Omental fat pad (tissue), 4 donors: Measurements from ENCODE around the gene SPIRE1. TPM values are rescaled to one million over a fixed set of nuclear protein-coding genes. Genes with fewer than 3 reads are reported as not detected.

Source experiments
- ATAC-seq: fragments of 150-250 bp; one replicate; pipeline ENCODE4 v1.9.1; 2016; ENCODE audit warnings: mild to moderate bottlenecking, moderate library complexity; ENCODE audit not compliant: low FRiP score
- DNase-seq: peaks from one replicate; pipeline ENCODE4 v3.0.0-alpha.2; 2019; ENCODE audit warnings: low spot score
- total RNA-seq, 4 donors: library from RNA; depleted of rRNA; stranded (reverse); fragments of >200 nt; gene quantifications; one replicate each; pipeline ENCODE4 v1.1.0, GENCODE V29; 2016
- TF ChIP-seq, protein P1 (sequence below), 3 donors: fragments of 450-650 bp; IDR thresholded peaks; one replicate each; pipeline ENCODE4 v1.5.1; 2016 to 2017; ENCODE audit warnings: antibody characterized with exemption in 3 of 3, mild to moderate bottlenecking in 3 of 3, moderate library complexity in 2 of 3

Gene SPIRE1
- total RNA-seq, 4 donors from 2014 or later = 16.8 to 29.2 (median 24.8) TPM

- no peak for DNase-seq
- no peak for ATAC-seq
- TF ChIP-seq, protein P1, sequence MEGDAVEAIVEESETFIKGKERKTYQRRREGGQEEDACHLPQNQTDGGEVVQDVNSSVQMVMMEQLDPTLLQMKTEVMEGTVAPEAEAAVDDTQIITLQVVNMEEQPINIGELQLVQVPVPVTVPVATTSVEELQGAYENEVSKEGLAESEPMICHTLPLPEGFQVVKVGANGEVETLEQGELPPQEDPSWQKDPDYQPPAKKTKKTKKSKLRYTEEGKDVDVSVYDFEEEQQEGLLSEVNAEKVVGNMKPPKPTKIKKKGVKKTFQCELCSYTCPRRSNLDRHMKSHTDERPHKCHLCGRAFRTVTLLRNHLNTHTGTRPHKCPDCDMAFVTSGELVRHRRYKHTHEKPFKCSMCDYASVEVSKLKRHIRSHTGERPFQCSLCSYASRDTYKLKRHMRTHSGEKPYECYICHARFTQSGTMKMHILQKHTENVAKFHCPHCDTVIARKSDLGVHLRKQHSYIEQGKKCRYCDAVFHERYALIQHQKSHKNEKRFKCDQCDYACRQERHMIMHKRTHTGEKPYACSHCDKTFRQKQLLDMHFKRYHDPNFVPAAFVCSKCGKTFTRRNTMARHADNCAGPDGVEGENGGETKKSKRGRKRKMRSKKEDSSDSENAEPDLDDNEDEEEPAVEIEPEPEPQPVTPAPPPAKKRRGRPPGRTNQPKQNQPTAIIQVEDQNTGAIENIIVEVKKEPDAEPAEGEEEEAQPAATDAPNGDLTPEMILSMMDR (IDR thresholded peaks at IDR 0.05) = no peak
Observed at GRCh38 chr18:12430137-12430990, 227.5 kb downstream of the SPIRE1 start.

GRCh38 chr18:12429556-12429955 is 228.4 kb downstream of the SPIRE1 start:
- DNase-seq (no peak), ATAC-seq (no peak)
- TF ChIP-seq, protein P1 (IDR thresholded peaks at IDR 0.05) = no peak

GRCh38 chr18:12428923-12429322 is 229.0 kb downstream of the SPIRE1 start:
- TF ChIP-seq, protein P1 (IDR thresholded peaks at IDR 0.05) = no peak
- no peak for DNase-seq
- no peak for ATAC-seq

DNA sequence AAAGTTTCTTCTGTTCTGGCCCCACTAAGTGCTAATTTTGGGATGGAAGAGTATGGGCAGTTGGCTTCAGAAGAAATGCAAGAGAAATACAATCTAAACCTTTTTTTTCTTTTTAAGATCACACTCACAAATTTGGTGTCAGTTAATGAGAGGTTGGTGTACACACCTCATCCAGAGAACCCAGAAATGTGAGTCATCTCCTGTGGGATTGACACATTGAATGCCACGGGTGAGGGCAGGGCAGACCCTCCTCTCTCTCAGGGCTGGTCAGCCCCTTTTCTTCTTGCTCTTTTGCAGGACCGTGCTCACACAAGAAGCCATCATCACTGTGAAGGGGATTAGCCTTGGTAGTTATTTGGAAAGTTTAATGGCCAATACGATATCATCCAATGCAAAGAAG is 231.0 kb downstream of the SPIRE1 start:
- TF ChIP-seq, protein P1 (IDR thresholded peaks at IDR 0.05) = no peak
- no peak for ATAC-seq
- no peak for DNase-seq

DNA sequence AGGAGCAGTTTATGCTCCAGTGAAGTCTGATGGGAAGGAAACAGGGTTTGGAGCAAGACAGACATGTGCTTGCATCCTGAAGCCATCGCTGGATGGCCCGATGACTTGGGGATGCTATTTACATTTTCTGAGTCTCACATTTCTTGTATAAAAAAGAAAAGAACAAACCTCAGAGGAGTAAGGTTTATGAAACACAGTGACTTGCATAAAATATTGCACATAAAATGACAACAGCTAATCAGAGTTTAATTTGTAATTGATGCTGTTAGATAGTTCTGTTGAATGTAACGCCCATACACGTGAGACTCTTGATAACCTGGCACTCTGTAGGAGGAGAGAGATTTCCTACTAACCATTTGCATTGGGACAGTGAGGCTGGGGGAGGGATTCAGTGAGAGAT is 233.7 kb downstream of the SPIRE1 start:
- DNase-seq (no peak), ATAC-seq (no peak)
- TF ChIP-seq, protein P1 (IDR thresholded peaks at IDR 0.05) = no peak

DNA sequence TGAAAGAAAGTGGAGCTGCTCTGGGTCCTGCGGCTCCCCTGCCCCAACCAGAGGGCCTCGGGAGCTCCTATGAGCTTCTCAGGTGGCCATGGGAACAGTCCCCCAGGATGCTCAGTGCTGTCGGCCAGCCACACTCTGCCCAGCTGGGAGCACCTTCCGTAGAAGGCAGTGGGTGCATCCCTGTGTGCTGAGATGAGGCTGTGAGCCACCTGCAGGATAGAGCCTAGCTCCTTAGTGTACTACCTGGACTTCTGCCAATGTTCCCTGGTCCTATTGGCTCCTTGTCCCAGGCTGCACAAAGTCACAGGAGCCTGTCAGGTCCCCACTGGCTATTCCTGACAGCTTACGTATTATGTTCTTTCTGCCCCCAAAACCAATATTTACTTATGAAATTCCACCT is 234.1 kb downstream of the SPIRE1 start:
- DNase-seq (no peak), ATAC-seq (no peak)
- TF ChIP-seq, protein P1 (IDR thresholded peaks at IDR 0.05) = no peak

- TF ChIP-seq, protein P1 (IDR thresholded peaks at IDR 0.05) = no peak
- DNase-seq = no peak
- ATAC-seq = no peak
Observed at GRCh38 chr18:12423393-12423792, 234.5 kb downstream of the SPIRE1 start.
